Transverse colon (tissue), 4 donors: Measurements from ENCODE around the gene BMPER. TPM values are rescaled to one million over a fixed set of nuclear protein-coding genes. Genes with fewer than 3 reads are reported as not detected.

ENCODE experiments used
- DNase-seq: peaks from one replicate; pipeline ENCODE4 v3.0.0-alpha.2; 2019
- H3K27ac ChIP-seq, 4 donors: fragments of 200-600 bp; sonication (generic); 2 replicates each; pipeline ENCODE4 v1.5.1; 2016 to 2018; ENCODE audit warnings: inconsistent platforms in 4 of 4
- H3K27me3 ChIP-seq: fragments of 200-600 bp; sonication (generic); 2 replicates; pipeline ENCODE4 v1.5.1; 2017; ENCODE audit warnings: inconsistent platforms
- H3K36me3 ChIP-seq, 4 donors: fragments of 200-600 bp; sonication (generic); 2 replicates each; pipeline ENCODE4 v1.5.1; 2017 to 2019; ENCODE audit warnings: inconsistent platforms in 4 of 4
- H3K4me1 ChIP-seq, 4 donors: fragments of 200-600 bp; sonication (generic); 2 replicates each; pipeline ENCODE4 v1.5.1; 2017 to 2020; ENCODE audit warnings: inconsistent platforms in 4 of 4
- H3K4me3 ChIP-seq, 4 donors: fragments of 200-600 bp; sonication (generic); 1 replicate in 1 of 4; 2 replicates in 3 of 4; pipeline versions ENCODE4 v1.5.1 to v1.6.1; 2017 to 2019; ENCODE audit warnings: inconsistent platforms in 4 of 4
- H3K9me3 ChIP-seq, 2 donors: fragments of 200-600 bp; sonication (generic); 2 replicates each; pipeline ENCODE4 v1.5.1; 2017 to 2019; ENCODE audit warnings: inconsistent platforms in 2 of 2
- CTCF ChIP-seq, 5 experiments: fragments of 200-600 bp in 3 of 5; fragments of 450-650 bp in 2 of 5; sonication (generic) in 3 of 5; IDR thresholded peaks; 1 replicate in 2 of 5; 2 replicates in 3 of 5; pipeline ENCODE4 v1.5.1; 2016 to 2017; ENCODE audit warnings: antibody characterized with exemption in 5 of 5, inconsistent platforms in 3 of 5, mild to moderate bottlenecking in 2 of 5, moderate library complexity in 1 of 5
- EP300 ChIP-seq: sonication (generic); formaldehyde crosslinking; IDR thresholded peaks from one replicate; pipeline ENCODE4 v1.6.1; 2017; ENCODE audit warnings: antibody characterized with exemption, low read depth
- POLR2A ChIP-seq: fragments of 450-650 bp; IDR thresholded peaks from one replicate; pipeline ENCODE4 v1.6.1; 2016; ENCODE audit warnings: antibody characterized with exemption, mild to moderate bottlenecking, moderate library complexity
- POLR2AphosphoS5 ChIP-seq, 3 donors: sonication (generic); formaldehyde crosslinking; IDR thresholded peaks; one replicate each; pipeline ENCODE4 v1.6.1; 2016; ENCODE audit warnings: antibody characterized with exemption in 3 of 3
- WGBS, 2 donors: methylation state at CpG; one replicate each; pipeline ENCODE4 v1.1.5; 2018; ENCODE audit warnings: low coverage in 1 of 2; 5-methylcytosine and 5-hydroxymethylcytosine counted together
- in situ Hi-C, 4 donors: fragments of 200-750 bp; cut with MboI; loops; one replicate each; pipeline versions ENCODE4 v1.15.0 to v1.15.1; 2017; ENCODE audit warnings: low sequenced_read_pairs in 3 of 4, low pct_ligation_motif_present in 1 of 4, low pct_unique_long_range_greater_than_20kb in 1 of 4
- intact Hi-C: fragments of 100-400 bp; cut with DNase I; formaldehyde crosslinking; loops from one replicate; pipeline ENCODE4 v1.15.1; 2023; ENCODE audit warnings: low total_unique reads
- total RNA-seq, 4 donors: library from RNA; depleted of rRNA; stranded (reverse); fragments of >200 nt; gene quantifications; one replicate each; pipeline ENCODE4 v1.1.0, GENCODE V29; 2016

BMPER gene
- total RNA-seq, 4 donors from 2014 or later, result 1.00 to 2.5 (median 1.8) TPM

- H3K9me3 ChIP-seq, result no peaks in the 10 kb centered on the region
- in situ Hi-C loops (no loop called here), intact Hi-C loops (no loop called here)
- H3K27me3 ChIP-seq, result no peaks in the 10 kb centered on the region
- DNase-seq, result no peak
- 67 to 71% methylated on average over 2 to 3 of the region's 3 CpGs for WGBS, 2 donors
- TF ChIP-seq POLR2A, result no peak
- no peak for TF ChIP-seq CTCF (IDR thresholded peaks at IDR 0.05)
- TF ChIP-seq EP300, result no peak
- TF ChIP-seq POLR2AphosphoS5 (IDR thresholded peaks at IDR 0.05), result no peak
- H3K4me1 ChIP-seq, result peaks cover 0 to 4% (median 0%) of the 10 kb centered on the region in 4 donors
- no peak overlapping the region for H3K27ac ChIP-seq
- H3K4me3 ChIP-seq, result no peak overlapping the region
- H3K36me3 ChIP-seq, result no peaks in the 10 kb centered on the region
These were observed 13.3 kb downstream of the BMPER start for GRCh38 chr7:33918438-33919143.

- DNase-seq, result no peak
- TF ChIP-seq EP300, result no peak
- TF ChIP-seq POLR2A, result no peak
- no peak for TF ChIP-seq CTCF (IDR thresholded peaks at IDR 0.05)
- no peak for TF ChIP-seq POLR2AphosphoS5 (IDR thresholded peaks at IDR 0.05)
- Histone ChIP-seq H3K9me3 (no peaks in the 10 kb centered on the region), H3K36me3 (no peaks in the 10 kb centered on the region), H3K4me1 (peaks cover 0 to 4% (median 0%) of the 10 kb centered on the region in 4 donors), H3K4me3 (no peak overlapping the region), H3K27ac (no peak overlapping the region), H3K27me3 (no peaks in the 10 kb centered on the region)
- intact Hi-C loops, result no loop called here
- in situ Hi-C loops, result no loop called here
These were observed 14.1 kb downstream of the BMPER start for GRCh38 chr7:33919449-33919848.

GRCh38 chr7:33921216-33921938 is 16.0 kb downstream of the BMPER start:
- TF ChIP-seq EP300, result no peak
- peak in 1 of 3 donors; percentile 74 for TF ChIP-seq POLR2AphosphoS5 (IDR thresholded peaks at IDR 0.05)
- peak; percentile 42 for DNase-seq
- H3K9me3 ChIP-seq, result no peaks in the 10 kb centered on the region
- H3K36me3 ChIP-seq, result no peaks in the 10 kb centered on the region
- 68 to 77% methylated on average over 3 to 17 of the region's 17 CpGs for WGBS, 2 donors
- intact Hi-C loops (no loop called here), in situ Hi-C loops (no loop called here)
- peak overlapping the region; percentile 32 to 55 (median 46) for H3K27ac ChIP-seq
- H3K27me3 ChIP-seq, result no peaks in the 10 kb centered on the region
- H3K4me3 ChIP-seq, result no peak overlapping the region
- peaks cover 0 to 4% (median 0%) of the 10 kb centered on the region in 4 donors for H3K4me1 ChIP-seq

- TF ChIP-seq EP300 (no peak), POLR2A (no peak), CTCF (IDR thresholded peaks at IDR 0.05) (no peak), POLR2AphosphoS5 (IDR thresholded peaks at IDR 0.05) (no peak)
- in situ Hi-C loops, result no loop called here
These were observed 17.5 kb downstream of the BMPER start for GRCh38 chr7:33922820-33923219.

More at GRCh38 chr7:33922820-33923219, 17.5 kb downstream of the BMPER start:
- intact Hi-C loops, result no loop called here
- no peak for DNase-seq
- 79 to 100% methylated on average over 1 to 2 of the region's 2 CpGs for WGBS, 2 donors
- Histone ChIP-seq H3K27ac (peak overlapping the region; percentile 32 to 48 (median 38)), H3K27me3 (no peaks in the 10 kb centered on the region), H3K36me3 (no peaks in the 10 kb centered on the region), H3K4me1 (peaks cover 0 to 4% (median 0%) of the 10 kb centered on the region in 4 donors), H3K9me3 (no peaks in the 10 kb centered on the region), H3K4me3 (no peak overlapping the region)
